CD14-positive monocyte (primary cell): ENCODE measurements around the gene LEKR1. TPM values are rescaled to one million over a fixed set of nuclear protein-coding genes. Genes with fewer than 3 reads are reported as not detected.
A peak's percentile ranks its signal among the peaks of the same experiment; 100 is the strongest.

Source experiments
- DNase-seq, 3 donors: peaks; one replicate each; pipeline ENCODE4 v3.0.0-alpha.2; 2011 to 2022
- H2AFZ ChIP-seq: 2 replicates; pipeline ENCODE4 v1.6.0; 2012; ENCODE audit warnings: mild to moderate bottlenecking, low read depth, low read length, inconsistent platforms; ENCODE audit not compliant: insufficient read depth, poor library complexity, severe bottlenecking
- H3K27ac ChIP-seq, 2 donors: 1 replicate in 1 of 2; 2 replicates in 1 of 2; pipeline ENCODE4 v1.5.1; 2012 to 2013; ENCODE audit warnings: low read length in 2 of 2, control low read depth in 1 of 2, inconsistent platforms in 1 of 2, low read depth in 1 of 2, mild to moderate bottlenecking in 1 of 2
- H3K27me3 ChIP-seq, 2 donors: one replicate each; pipeline versions ENCODE4 v1.6.0 to v1.6.1; 2011 to 2013; ENCODE audit warnings: low read length in 2 of 2; ENCODE audit not compliant: control insufficient read depth in 2 of 2, insufficient read depth in 2 of 2
- H3K36me3 ChIP-seq, 2 donors: replicated peaks in 1 of 2; 1 replicate in 1 of 2; 2 replicates in 1 of 2; pipeline versions ENCODE4 v1.5.1 to v1.6.1; 2012 to 2013; ENCODE audit warnings: low read length in 2 of 2, control low read depth in 1 of 2, inconsistent platforms in 1 of 2, mild to moderate bottlenecking in 1 of 2; ENCODE audit not compliant: insufficient read depth in 2 of 2, control insufficient read depth in 1 of 2
- H3K4me1 ChIP-seq, 2 donors: 1 replicate in 1 of 2; 2 replicates in 1 of 2; pipeline versions ENCODE4 v1.5.1 to v1.6.1; 2012 to 2013; ENCODE audit warnings: low read length in 2 of 2, control low read depth in 1 of 2, inconsistent platforms in 1 of 2, mild to moderate bottlenecking in 1 of 2, moderate library complexity in 1 of 2; ENCODE audit not compliant: insufficient read depth in 2 of 2, control insufficient read depth in 1 of 2
- H3K4me2 ChIP-seq: replicated peaks from 2 replicates; pipeline ENCODE3; 2012; ENCODE audit warnings: low read length, moderate library complexity, mild to moderate bottlenecking; ENCODE audit not compliant: poor library complexity, severe bottlenecking; ENCODE audit errors: extremely low read depth
- H3K4me3 ChIP-seq, 3 experiments: fragments of 200-600 bp in 1 of 3; sonication (generic) in 1 of 3; replicated peaks in 1 of 3; 1 replicate in 2 of 3; 2 replicates in 1 of 3; pipeline ENCODE4 v1.5.1; 2011 to 2013; ENCODE audit warnings: low read length in 3 of 3, mild to moderate bottlenecking in 3 of 3, control low read depth in 2 of 3, low read depth in 2 of 3, inconsistent platforms in 1 of 3, moderate library complexity in 1 of 3
- H3K79me2 ChIP-seq: 2 replicates; pipeline ENCODE4 v1.6.0; 2012; ENCODE audit warnings: mild to moderate bottlenecking, control low read depth, inconsistent platforms, low read length, moderate library complexity; ENCODE audit not compliant: insufficient read depth
- H3K9ac ChIP-seq: 2 replicates; pipeline ENCODE4 v1.6.0; 2017; ENCODE audit warnings: low read length, mild to moderate bottlenecking; ENCODE audit not compliant: insufficient read depth, poor library complexity, severe bottlenecking
- H3K9me3 ChIP-seq, 2 donors: replicated peaks in 1 of 2; 1 replicate in 1 of 2; 2 replicates in 1 of 2; pipeline versions ENCODE4 v1.5.1 to v1.6.1; 2012 to 2013; ENCODE audit warnings: low read length in 2 of 2, control low read depth in 1 of 2; ENCODE audit not compliant: control insufficient read depth in 1 of 2, insufficient read depth in 1 of 2
- H4K20me1 ChIP-seq: 2 replicates; pipeline ENCODE4 v1.6.0; 2012; ENCODE audit warnings: mild to moderate bottlenecking, low read length, control low read depth, moderate library complexity; ENCODE audit not compliant: insufficient read depth
- H3K27ac Mint-ChIP-seq, 7 donors: one replicate each; pipeline ENCODE4 v1.8.0; 2020; ENCODE audit warnings: mild to moderate bottlenecking in 7 of 7, mixed read lengths in 7 of 7, moderate library complexity in 6 of 7, inconsistent platforms in 2 of 7
- H3K27me3 Mint-ChIP-seq, 3 donors: one replicate each; pipeline ENCODE4 v1.8.0; 2021 to 2022; ENCODE audit warnings: low read depth in 3 of 3, mild to moderate bottlenecking in 3 of 3, mixed read lengths in 3 of 3, moderate library complexity in 3 of 3, inconsistent platforms in 1 of 3
- H3K36me3 Mint-ChIP-seq, 2 donors: one replicate each; pipeline ENCODE4 v1.8.0; 2020; ENCODE audit warnings: mixed read lengths in 2 of 2, inconsistent platforms in 1 of 2, mild to moderate bottlenecking in 1 of 2
- H3K4me1 Mint-ChIP-seq: one replicate; pipeline ENCODE4 v1.8.0; 2020; ENCODE audit warnings: mild to moderate bottlenecking, mixed read lengths
- H3K4me3 Mint-ChIP-seq, 2 donors: one replicate each; pipeline ENCODE4 v1.8.0; 2020; ENCODE audit warnings: mild to moderate bottlenecking in 2 of 2, mixed read lengths in 2 of 2, moderate library complexity in 1 of 2
- H3K9me3 Mint-ChIP-seq, 7 donors: one replicate each; pipeline ENCODE4 v1.8.0; 2020 to 2022; ENCODE audit warnings: mixed read lengths in 7 of 7, mild to moderate bottlenecking in 6 of 7, moderate library complexity in 6 of 7, inconsistent platforms in 2 of 7
- WGBS: methylation state at CpG from one replicate; pipeline ENCODE4 v1.1.5; 2013; ENCODE audit warnings: missing lambda C conversion rate; ENCODE audit not compliant: insufficient coverage; 5-methylcytosine and 5-hydroxymethylcytosine counted together
- intact Hi-C, 2 donors: fragments of 100-400 bp; cut with micrococcal nuclease; formaldehyde crosslinking; loops; one replicate each; pipeline versions ENCODE4 v1.15.0 to v1.15.1; 2023
- polyA plus RNA-seq, 3 donors: library from polyadenylated mRNA; depleted of rRNA in 1 of 3; unstranded in 2 of 3; stranded (reverse) in 1 of 3; fragments of 300-500 nt in 2 of 3; fragments of >200 nt in 1 of 3; fragmentation: Illumina TruSeq in 2 of 3; gene quantifications; 1 replicate in 2 of 3; 2 replicates in 1 of 3; pipeline ENCODE4 v1.2.3, GENCODE V29; 2012 to 2021
- TF ChIP-seq, protein P1 (sequence below): fragments of 200-600 bp; IDR thresholded peaks from one replicate; pipeline ENCODE4 v1.8.0; 2022; ENCODE audit warnings: antibody characterized with exemption, mild to moderate bottlenecking

Gene LEKR1
- polyA plus RNA-seq, 3 donors, result 0.51 to 0.80 TPM; not detected in 1

DNA sequence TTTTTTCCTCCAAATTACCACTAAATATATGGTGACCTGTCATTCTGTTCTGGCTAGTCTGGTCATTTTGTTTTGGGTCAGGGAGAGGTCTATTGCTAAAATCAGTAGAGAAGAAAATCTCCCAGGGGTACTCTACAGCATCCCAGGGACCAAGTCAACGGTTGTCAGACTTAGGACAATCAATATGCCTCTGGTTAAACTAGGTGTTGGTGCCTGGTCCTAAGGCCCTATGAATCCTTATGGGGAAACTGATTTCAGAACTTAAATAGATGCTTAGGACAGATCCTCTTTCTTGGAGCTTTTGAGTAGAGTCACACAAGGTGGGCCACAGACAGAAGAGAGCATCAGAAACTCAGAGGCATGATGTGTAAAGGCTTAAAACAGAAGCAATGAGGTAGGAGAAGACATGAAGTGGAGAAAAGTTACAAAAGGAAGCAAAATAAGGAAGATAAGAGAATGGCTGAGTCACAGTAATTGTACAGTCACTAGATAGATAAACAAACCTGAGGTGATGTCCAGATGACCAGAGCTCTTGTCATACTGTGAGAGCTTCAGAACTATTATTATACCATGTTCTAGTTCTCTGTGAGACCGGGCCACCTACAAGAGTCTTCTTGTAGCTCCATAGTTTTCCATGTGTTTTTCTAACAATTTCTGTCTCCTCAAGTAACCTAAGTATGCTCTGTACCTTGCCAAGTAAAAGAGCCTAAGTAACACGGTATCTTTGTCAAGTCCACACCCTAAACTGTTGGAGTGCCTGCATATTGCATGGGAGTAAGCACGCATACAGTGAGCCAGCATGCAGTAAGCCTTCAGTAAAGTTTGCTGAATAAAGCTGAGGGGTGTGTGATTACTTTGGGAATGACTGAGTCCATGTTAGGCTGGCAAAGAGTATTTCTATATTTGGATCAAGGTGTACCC, 44.6 kb upstream of the LEKR1 start:
- TF ChIP-seq, protein P1, sequence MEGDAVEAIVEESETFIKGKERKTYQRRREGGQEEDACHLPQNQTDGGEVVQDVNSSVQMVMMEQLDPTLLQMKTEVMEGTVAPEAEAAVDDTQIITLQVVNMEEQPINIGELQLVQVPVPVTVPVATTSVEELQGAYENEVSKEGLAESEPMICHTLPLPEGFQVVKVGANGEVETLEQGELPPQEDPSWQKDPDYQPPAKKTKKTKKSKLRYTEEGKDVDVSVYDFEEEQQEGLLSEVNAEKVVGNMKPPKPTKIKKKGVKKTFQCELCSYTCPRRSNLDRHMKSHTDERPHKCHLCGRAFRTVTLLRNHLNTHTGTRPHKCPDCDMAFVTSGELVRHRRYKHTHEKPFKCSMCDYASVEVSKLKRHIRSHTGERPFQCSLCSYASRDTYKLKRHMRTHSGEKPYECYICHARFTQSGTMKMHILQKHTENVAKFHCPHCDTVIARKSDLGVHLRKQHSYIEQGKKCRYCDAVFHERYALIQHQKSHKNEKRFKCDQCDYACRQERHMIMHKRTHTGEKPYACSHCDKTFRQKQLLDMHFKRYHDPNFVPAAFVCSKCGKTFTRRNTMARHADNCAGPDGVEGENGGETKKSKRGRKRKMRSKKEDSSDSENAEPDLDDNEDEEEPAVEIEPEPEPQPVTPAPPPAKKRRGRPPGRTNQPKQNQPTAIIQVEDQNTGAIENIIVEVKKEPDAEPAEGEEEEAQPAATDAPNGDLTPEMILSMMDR, result no peak
- peak; percentile 16 to 60 (median 59) for DNase-seq
- H3K4me1 Mint-ChIP-seq, result peaks cover 8% of the 10 kb centered on the region

DNA sequence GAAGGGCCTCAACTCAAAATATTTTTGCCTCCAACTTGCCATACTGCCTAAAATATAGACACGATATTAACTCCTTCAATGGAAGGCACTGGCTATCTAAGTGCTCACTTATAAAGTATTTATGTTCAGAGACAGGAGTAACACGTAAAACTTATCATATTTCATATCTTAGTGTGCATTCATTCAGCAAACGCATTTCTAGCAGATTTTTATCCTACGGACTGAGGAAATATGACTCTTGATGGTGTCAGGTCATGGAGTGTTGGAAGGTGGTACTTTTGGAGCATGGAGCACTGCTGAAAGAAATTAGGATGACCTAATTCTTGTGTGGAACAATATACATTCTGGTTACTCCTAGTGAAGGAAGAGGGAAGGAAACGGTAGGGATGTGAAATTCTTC, 43.8 kb upstream of the LEKR1 start:
- no peaks in the 10 kb centered on the region for H3K9me3 ChIP-seq
- DNase-seq, result no peak
- no peak overlapping the region for H3K4me3 Mint-ChIP-seq
- H3K27ac Mint-ChIP-seq, result no peak overlapping the region
- H3K27me3 ChIP-seq, result no peaks in the 10 kb centered on the region
- no peaks in the 10 kb centered on the region for H4K20me1 ChIP-seq
- TF ChIP-seq, protein P1, result no peak
- peaks cover 0 to 2% (median 0%) of the 10 kb centered on the region in 7 donors for H3K9me3 Mint-ChIP-seq
- no peaks in the 10 kb centered on the region for H3K36me3 ChIP-seq
- intact Hi-C loops, result no loop called here
- peaks cover 0 to 7% of the 10 kb centered on the region in 2 donors for H3K4me1 ChIP-seq
- no peak overlapping the region for H3K4me3 ChIP-seq
- no peak overlapping the region for H3K27ac ChIP-seq
- no peaks in the 10 kb centered on the region for H3K79me2 ChIP-seq
- H2AFZ ChIP-seq, result no peak overlapping the region
- peaks cover 6% of the 10 kb centered on the region for H3K4me1 Mint-ChIP-seq
- no peak overlapping the region for H3K4me2 ChIP-seq
- H3K27me3 Mint-ChIP-seq, result no peaks in the 10 kb centered on the region
- 100% methylated on average over 1 of the region's 5 CpGs for WGBS
- H3K36me3 Mint-ChIP-seq, result peaks cover 0 to under 1% of the 10 kb centered on the region in 2 donors
- no peak overlapping the region for H3K9ac ChIP-seq

More for the DNA sequence above, 44.6 kb upstream of the LEKR1 start:
- no peak overlapping the region for H3K4me2 ChIP-seq
- no peak overlapping the region for H3K27ac ChIP-seq
- no peaks in the 10 kb centered on the region for H3K9me3 ChIP-seq
- H2AFZ ChIP-seq, result no peak overlapping the region
- intact Hi-C loops, result no loop called here
- H3K36me3 ChIP-seq, result no peaks in the 10 kb centered on the region
- no peak overlapping the region for H3K4me3 Mint-ChIP-seq
- no peaks in the 10 kb centered on the region for H4K20me1 ChIP-seq
- H3K36me3 Mint-ChIP-seq, result no peaks in the 10 kb centered on the region
- H3K27ac Mint-ChIP-seq, result peak overlapping the region in 1 of 7 donors; percentile 27
- peaks cover 0 to 2% (median 0%) of the 10 kb centered on the region in 7 donors for H3K9me3 Mint-ChIP-seq
- H3K4me3 ChIP-seq, result no peak overlapping the region
- no peaks in the 10 kb centered on the region for H3K27me3 ChIP-seq
- 93% methylated on average over 3 of the region's 4 CpGs for WGBS
- no peaks in the 10 kb centered on the region for H3K79me2 ChIP-seq
- H3K27me3 Mint-ChIP-seq, result no peaks in the 10 kb centered on the region
- H3K4me1 ChIP-seq, result peaks cover 0 to 7% of the 10 kb centered on the region in 2 donors
- no peak overlapping the region for H3K9ac ChIP-seq
